Nephron progenitor cell (in vitro differentiated cells): Measurements from ENCODE around the gene RCAN1.

Source experiments
- DNase-seq: peaks from one replicate; pipeline ENCODE4 v3.0.0; 2021
- H3K27ac Mint-ChIP-seq: 2 replicates; pipeline ENCODE4 v1.8.0; 2021; ENCODE audit warnings: mild to moderate bottlenecking, moderate library complexity, mixed read lengths
- H3K27me3 Mint-ChIP-seq: 2 replicates; pipeline ENCODE4 v1.8.0; 2021; ENCODE audit warnings: mild to moderate bottlenecking, low read depth, mixed read lengths; ENCODE audit not compliant: poor library complexity
- H3K36me3 Mint-ChIP-seq: 2 replicates; pipeline ENCODE4 v1.8.0; 2021; ENCODE audit warnings: low read depth, mixed read lengths
- H3K4me1 Mint-ChIP-seq: 2 replicates; pipeline ENCODE4 v1.8.0; 2021; ENCODE audit warnings: mixed read lengths
- H3K4me3 Mint-ChIP-seq: 2 replicates; pipeline ENCODE4 v1.8.0; 2021; ENCODE audit warnings: mild to moderate bottlenecking, moderate library complexity, mixed read lengths
- H3K9me3 Mint-ChIP-seq: 2 replicates; pipeline ENCODE4 v1.8.0; 2021; ENCODE audit warnings: mild to moderate bottlenecking, moderate library complexity, mixed read lengths
- CTCF ChIP-seq: fragments of 200-600 bp; sonication (generic); IDR thresholded peaks from 2 replicates; pipeline ENCODE4 v1.5.0; 2021; ENCODE audit warnings: antibody characterized with exemption

RCAN1 gene

DNA sequence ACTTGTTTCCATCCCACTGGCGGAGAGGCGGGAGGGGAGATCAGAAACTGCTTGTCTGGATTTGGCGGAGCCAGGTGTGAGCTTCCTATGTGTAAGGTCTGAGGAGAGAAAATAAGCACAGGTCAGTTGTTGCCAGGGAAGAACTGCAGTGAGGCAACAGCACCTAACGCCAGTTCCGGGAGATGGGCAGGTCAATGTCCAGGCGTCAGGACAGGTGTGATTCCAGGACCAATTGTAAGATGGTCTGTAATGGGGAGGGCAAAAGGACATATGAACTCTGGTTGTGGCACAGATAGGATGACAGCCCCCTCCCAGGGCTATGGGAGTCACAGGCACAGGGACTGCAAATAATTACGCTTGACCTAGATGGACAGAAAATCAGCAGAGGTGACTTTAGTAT is 93.4 kb downstream of the RCAN1 start:
- DNase-seq = no peak
- Mint-ChIP-seq H3K9me3 (no peaks in the 10 kb centered on the region), H3K27ac (no peak overlapping the region), H3K4me1 (peaks cover 48% of the 10 kb centered on the region), H3K36me3 (peaks cover 7% of the 10 kb centered on the region), H3K4me3 (no peak overlapping the region), H3K27me3 (peaks cover 26% of the 10 kb centered on the region)
- TF ChIP-seq CTCF = no peak

DNA sequence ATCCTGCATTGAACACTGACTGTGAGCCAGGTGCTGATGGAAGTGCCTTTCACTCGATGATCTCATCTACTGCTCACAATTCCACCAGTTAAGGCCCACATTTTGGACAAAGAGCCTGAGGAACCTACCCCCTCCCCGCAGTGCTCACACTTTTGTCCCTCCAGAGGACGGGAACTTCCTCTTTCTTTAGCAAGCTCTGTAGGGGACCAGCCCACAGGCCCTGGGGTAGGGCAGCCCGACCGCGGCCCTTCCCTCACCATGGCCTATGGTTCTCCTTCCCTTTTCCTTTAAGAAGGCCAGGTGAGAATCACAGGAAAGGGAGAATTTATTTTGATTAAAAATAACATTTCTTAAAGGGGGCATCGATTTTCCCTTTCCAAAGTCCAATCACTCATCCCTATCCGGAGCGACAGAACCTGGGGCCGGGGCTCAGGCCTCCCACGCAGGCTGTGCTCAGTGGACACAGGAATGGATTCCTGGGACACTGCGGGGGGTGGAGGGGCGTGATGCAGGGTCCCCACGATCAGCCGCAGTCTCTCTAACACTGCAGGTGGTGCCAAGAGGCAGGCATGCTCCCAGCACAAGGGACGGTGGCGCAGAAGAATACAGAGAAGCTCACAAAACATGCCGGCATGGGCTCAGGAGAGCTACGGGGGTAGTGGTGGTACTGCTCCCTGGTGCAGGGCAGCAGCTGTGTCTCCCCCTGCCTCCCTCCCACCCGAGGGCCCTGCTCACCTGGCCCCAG is 94.0 kb downstream of the RCAN1 start:
- no peak overlapping the region for H3K4me3 Mint-ChIP-seq
- DNase-seq = no peak
- H3K9me3 Mint-ChIP-seq = no peaks in the 10 kb centered on the region
- H3K27me3 Mint-ChIP-seq = peaks cover 21% of the 10 kb centered on the region
- peak overlapping the region; percentile 42 for H3K27ac Mint-ChIP-seq
- peaks cover 41% of the 10 kb centered on the region for H3K4me1 Mint-ChIP-seq
- peaks cover 7% of the 10 kb centered on the region for H3K36me3 Mint-ChIP-seq
- no peak for TF ChIP-seq CTCF

GRCh38 chr21:34520281-34520680 is 94.6 kb downstream of the RCAN1 start:
- Mint-ChIP-seq H3K36me3 (peaks cover 7% of the 10 kb centered on the region), H3K4me1 (peaks cover 35% of the 10 kb centered on the region)
- TF ChIP-seq CTCF = no peak

GRCh38 chr21:34519694-34520093 is 95.2 kb downstream of the RCAN1 start:
- Mint-ChIP-seq H3K27ac (no peak overlapping the region), H3K9me3 (no peaks in the 10 kb centered on the region), H3K4me3 (no peak overlapping the region), H3K36me3 (peaks cover 7% of the 10 kb centered on the region), H3K4me1 (peaks cover 29% of the 10 kb centered on the region), H3K27me3 (peaks cover 11% of the 10 kb centered on the region)
- DNase-seq = no peak
- no peak for TF ChIP-seq CTCF

More at GRCh38 chr21:34520281-34520680, 94.6 kb downstream of the RCAN1 start:
- Mint-ChIP-seq H3K27ac (no peak overlapping the region), H3K9me3 (no peaks in the 10 kb centered on the region), H3K27me3 (peaks cover 17% of the 10 kb centered on the region), H3K4me3 (no peak overlapping the region)
- no peak for DNase-seq

GRCh38 chr21:34519016-34519415 is 95.9 kb downstream of the RCAN1 start:
- H3K27ac Mint-ChIP-seq = no peak overlapping the region
- peaks cover 22% of the 10 kb centered on the region for H3K4me1 Mint-ChIP-seq
- H3K4me3 Mint-ChIP-seq = no peak overlapping the region
- no peaks in the 10 kb centered on the region for H3K9me3 Mint-ChIP-seq
- H3K27me3 Mint-ChIP-seq = peaks cover 6% of the 10 kb centered on the region
- no peak for TF ChIP-seq CTCF
- peaks cover 7% of the 10 kb centered on the region for H3K36me3 Mint-ChIP-seq
- DNase-seq = no peak

- Mint-ChIP-seq H3K4me1 (peaks cover 21% of the 10 kb centered on the region), H3K4me3 (no peak overlapping the region), H3K27ac (no peak overlapping the region), H3K36me3 (peaks cover 7% of the 10 kb centered on the region), H3K9me3 (no peaks in the 10 kb centered on the region), H3K27me3 (peaks cover 3% of the 10 kb centered on the region)
- TF ChIP-seq CTCF = no peak
- DNase-seq = no peak
Measured at GRCh38 chr21:34518301-34518700, 96.6 kb downstream of the RCAN1 start.
